K562 (cell line): ENCODE results near the gene PPWD1. TPM values are rescaled to one million over a fixed set of nuclear protein-coding genes. Genes with fewer than 3 reads are reported as not detected.

Source experiments
- C11orf30 ChIP-seq: fragments of 450-650 bp; IDR thresholded peaks from 2 replicates; pipeline ENCODE4 v1.6.1; 2016; ENCODE audit warnings: low read depth, mild to moderate bottlenecking
- CCNT2 ChIP-seq: IDR thresholded peaks from 2 replicates; pipeline ENCODE4 v1.6.1; 2011; ENCODE audit warnings: borderline replicate concordance, low read depth, mild to moderate bottlenecking, moderate library complexity, mixed read lengths, low read length; ENCODE audit not compliant: insufficient read length; ENCODE audit errors: extremely low read depth
- CEBPB ChIP-seq: fragments of 450-650 bp; IDR thresholded peaks from 2 replicates; pipeline ENCODE4 v1.6.1; 2016; ENCODE audit warnings: missing genetic modification characterization, missing compliant biosample characterization
- CHD2 ChIP-seq: IDR thresholded peaks from 2 replicates; pipeline ENCODE4 v1.6.1; 2011; ENCODE audit warnings: low read depth, low read length
- DLX4 ChIP-seq: fragments of 250-450 bp; sonication (Bioruptor Pico); IDR thresholded peaks from 2 replicates; pipeline ENCODE4 v1.6.1; 2021; ENCODE audit warnings: mild to moderate bottlenecking
- ETS2 ChIP-seq: IDR thresholded peaks from 2 replicates; pipeline ENCODE4 v1.6.1; 2016; ENCODE audit warnings: borderline replicate concordance, missing genetic modification characterization, mild to moderate bottlenecking, moderate library complexity, missing compliant biosample characterization; ENCODE audit not compliant: poor library complexity, severe bottlenecking
- GTF2A2 ChIP-seq: IDR thresholded peaks from 2 replicates; pipeline ENCODE4 v1.6.1; 2016; ENCODE audit warnings: mild to moderate bottlenecking, missing genetic modification characterization, missing compliant biosample characterization
- HNRNPL ChIP-seq: fragments of 200-400 bp; formaldehyde crosslinking; IDR thresholded peaks from 2 replicates; pipeline ENCODE4 v1.6.1; 2017; ENCODE audit warnings: low read depth, mild to moderate bottlenecking, low read length
- MAFK ChIP-seq: IDR thresholded peaks from 2 replicates; pipeline ENCODE4 v1.6.1; 2011; ENCODE audit warnings: low read length, improper control_type of control experiment
- MAX ChIP-seq: sonication (generic); formaldehyde crosslinking; IDR thresholded peaks from 2 replicates; pipeline ENCODE4 v1.9.0; 2022; ENCODE audit warnings: mild to moderate bottlenecking, missing genetic modification reagents
- MLX ChIP-seq, 2 experiments: fragments of 450-650 bp in 1 of 2; sonication (generic) in 1 of 2; formaldehyde crosslinking; conservative IDR thresholded peaks; 2 replicates each; pipeline versions ENCODE4 v1.4.0 to v1.8.1; 2020 to 2022; ENCODE audit warnings: mild to moderate bottlenecking in 1 of 2, missing genetic modification reagents in 1 of 2
- NCOA6 ChIP-seq: fragments of 450-650 bp; IDR thresholded peaks from 2 replicates; pipeline ENCODE4 v1.6.1; 2017; ENCODE audit warnings: mild to moderate bottlenecking
- PHTF2 ChIP-seq: fragments of 250-450 bp; sonication (Bioruptor Pico); IDR thresholded peaks from 2 replicates; pipeline ENCODE4 v1.5.0; 2021; ENCODE audit warnings: mild to moderate bottlenecking
- RCOR1 ChIP-seq, 2 experiments: IDR thresholded peaks; 2 replicates each; pipeline ENCODE4 v1.6.1; 2012; ENCODE audit warnings: low read depth in 2 of 2, low read length in 2 of 2, borderline replicate concordance in 1 of 2, improper control_type of control experiment in 1 of 2
- RHOXF2B ChIP-seq: fragments of 250-450 bp; sonication (Bioruptor Pico); conservative IDR thresholded peaks from 2 replicates; pipeline ENCODE4 v1.5.1; 2021
- SMAD1 ChIP-seq: fragments of 150-350 bp; IDR thresholded peaks from 2 replicates; pipeline ENCODE4 v1.6.1; 2014; ENCODE audit warnings: low read length, low read depth; ENCODE audit not compliant: partially characterized antibody
- SMARCB1 ChIP-seq: IDR thresholded peaks from 2 replicates; pipeline ENCODE4 v1.6.1; 2011; ENCODE audit warnings: improper control_type of control experiment, low read depth; ENCODE audit not compliant: insufficient read length
- SRSF9 ChIP-seq: fragments of 200-400 bp; formaldehyde crosslinking; IDR thresholded peaks from 2 replicates; pipeline ENCODE4 v1.6.1; 2017; ENCODE audit warnings: low read depth, low read length, borderline replicate concordance
- XRCC4 ChIP-seq: IDR thresholded peaks from one replicate; pipeline ENCODE4 v1.6.1; 2011; ENCODE audit not compliant: insufficient read depth, insufficient read length; ENCODE audit errors: extremely low read depth
- ZBTB12 ChIP-seq: fragments of 250-450 bp; sonication (Bioruptor Pico); IDR thresholded peaks from 2 replicates; pipeline ENCODE4 v1.4.0; 2020
- ZBTB8A ChIP-seq: fragments of 450-650 bp; IDR thresholded peaks from 2 replicates; pipeline ENCODE4 v1.6.1; 2018; ENCODE audit warnings: mild to moderate bottlenecking, moderate library complexity; ENCODE audit not compliant: partially characterized antibody
- ZNF277 ChIP-seq: fragments of 250-450 bp; sonication (Bioruptor Pico); IDR thresholded peaks from 2 replicates; pipeline ENCODE4 v1.8.0; 2022; ENCODE audit warnings: inconsistent platforms, mild to moderate bottlenecking, moderate library complexity, borderline replicate concordance
- ZNF551 ChIP-seq: fragments of 250-450 bp; sonication (Bioruptor Pico); IDR thresholded peaks from 2 replicates; pipeline ENCODE4 v1.5.0; 2021; ENCODE audit warnings: mild to moderate bottlenecking, moderate library complexity
- ZNF586 ChIP-seq: fragments of 450-650 bp; formaldehyde crosslinking; conservative IDR thresholded peaks from 2 replicates; pipeline ENCODE4 v1.4.0; 2020; ENCODE audit warnings: mild to moderate bottlenecking, moderate library complexity
- ZNF830 ChIP-seq: fragments of 250-450 bp; sonication (Bioruptor Pico); IDR thresholded peaks from 2 replicates; pipeline ENCODE4 v1.5.0; 2021; ENCODE audit warnings: mild to moderate bottlenecking
- polyA plus RNA-seq, 8 experiments: library from polyadenylated mRNA; depleted of rRNA in 4 of 8; stranded (reverse) in 5 of 8; unstranded in 3 of 8; fragments of >200 nt; fragmentation: Nextera tagmentation in 2 of 8; fragmentation: Illumina TruSeq in 1 of 8; extraction: Ambion mirVana in 2 of 8; extraction: Trizol in 1 of 8; gene quantifications; 2 replicates each; pipeline versions ENCODE4 v1.2.1 to v1.2.3, GENCODE V29; 2011 to 2014; ENCODE audit warnings: inconsistent platforms in 1 of 8, missing spikeins in 1 of 8
- total RNA-seq, 7 experiments: library from RNA; depleted of rRNA in 6 of 7; stranded (reverse); fragments of >200 nt in 6 of 7; fragmentation: Illumina TruSeq in 2 of 7; extraction: Trizol in 2 of 7; gene quantifications; 2 replicates each; pipeline versions ENCODE4 v1.2.1 to v1.2.3, GENCODE V29; 2011 to 2021; ENCODE audit warnings: low replicate concordance in 1 of 7

The PPWD1 gene
- total and polyA plus RNA-seq, 9 of the 15 experiments (the other 6 are each of a cell fraction or from before 2014, with no cell fraction given): 24.1 to 89.2 (median 51.4) TPM

GRCh38 chr5:65624571-65625555 is 61.8 kb downstream of the PPWD1 start, which contains the start of the genes SHLD3 and TRAPPC13 (continued):
- TF ChIP-seq MAX (no peak), SMARCB1 (no peak), GTF2A2 (no peak), CHD2 (no peak), ZNF586 (CRISPR knock-in tag) (no peak), ZNF830 (CRISPR knock-in tag) (no peak), ZBTB8A (no peak), PHTF2 (no peak), XRCC4 (no peak), HNRNPL (no peak), CCNT2 (no peak), ZNF277 (CRISPR knock-in tag) (no peak), ETS2 (tag) (no peak), SMAD1 (no peak), MLX (CRISPR knock-in tag; conservative IDR thresholded peaks at IDR 0.05) (no peak), ZNF551 (CRISPR knock-in tag) (no peak), CEBPB (tag) (no peak), ZBTB12 (no peak), RCOR1 (IDR thresholded peaks at IDR 0.05; ENCODE audit: borderline replicate concordance in 1 of 2, low read depth in 2 of 2, low read length in 2 of 2) (no peak), SRSF9 (no peak), NCOA6 (no peak), C11orf30 (peak; percentile 91), RHOXF2B (CRISPR knock-in tag) (no peak), DLX4 (CRISPR knock-in tag) (no peak), MAFK (no peak)
